Measurements from ENCODE around the gene TANGO6. TPM values are rescaled to one million over a fixed set of nuclear protein-coding genes. Genes with fewer than 3 reads are reported as not detected.

TANGO6 gene
- total and polyA plus RNA-seq, 2 of the 8 experiments (the other 6 are each of a cell fraction or from before 2014, with no cell fraction given) = 5.0 to 19.5 TPM

DNA sequence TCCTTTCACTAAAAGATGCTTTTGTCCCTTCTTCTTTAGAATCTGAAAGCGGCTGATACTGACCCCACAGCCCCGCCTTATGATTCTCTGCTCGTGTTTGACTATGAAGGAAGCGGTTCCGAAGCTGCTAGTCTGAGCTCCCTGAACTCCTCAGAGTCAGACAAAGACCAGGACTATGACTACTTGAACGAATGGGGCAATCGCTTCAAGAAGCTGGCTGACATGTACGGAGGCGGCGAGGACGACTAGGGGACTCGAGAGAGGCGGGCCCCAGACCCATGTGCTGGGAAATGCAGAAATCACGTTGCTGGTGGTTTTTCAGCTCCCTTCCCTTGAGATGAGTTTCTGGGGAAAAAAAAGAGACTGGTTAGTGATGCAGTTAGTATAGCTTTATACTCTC lies 10.1 kb upstream of the TANGO6 start (continued):
- TF ChIP-seq CHD2 (IDR thresholded peaks at IDR 0.05; ENCODE audit: low read length) = no peak
